M059J (cell line): Measurements from ENCODE around the gene TSC22D3. TPM values are rescaled to one million over a fixed set of nuclear protein-coding genes. Genes with fewer than 3 reads are reported as not detected.

ENCODE experiments used
- DNase-seq: peaks from one replicate; pipeline ENCODE4 v3.0.0-alpha.2; 2012; ENCODE audit warnings: low read depth
- total RNA-seq: library from RNA; depleted of rRNA; stranded (reverse); fragments of >200 nt; shearing (Covaris generic); gene quantifications from 2 replicates; pipeline ENCODE4 v1.2.3, GENCODE V29; 2014

Gene TSC22D3
- total RNA-seq, 1 experiment from 2014 or later = 44.6 TPM

DNA sequence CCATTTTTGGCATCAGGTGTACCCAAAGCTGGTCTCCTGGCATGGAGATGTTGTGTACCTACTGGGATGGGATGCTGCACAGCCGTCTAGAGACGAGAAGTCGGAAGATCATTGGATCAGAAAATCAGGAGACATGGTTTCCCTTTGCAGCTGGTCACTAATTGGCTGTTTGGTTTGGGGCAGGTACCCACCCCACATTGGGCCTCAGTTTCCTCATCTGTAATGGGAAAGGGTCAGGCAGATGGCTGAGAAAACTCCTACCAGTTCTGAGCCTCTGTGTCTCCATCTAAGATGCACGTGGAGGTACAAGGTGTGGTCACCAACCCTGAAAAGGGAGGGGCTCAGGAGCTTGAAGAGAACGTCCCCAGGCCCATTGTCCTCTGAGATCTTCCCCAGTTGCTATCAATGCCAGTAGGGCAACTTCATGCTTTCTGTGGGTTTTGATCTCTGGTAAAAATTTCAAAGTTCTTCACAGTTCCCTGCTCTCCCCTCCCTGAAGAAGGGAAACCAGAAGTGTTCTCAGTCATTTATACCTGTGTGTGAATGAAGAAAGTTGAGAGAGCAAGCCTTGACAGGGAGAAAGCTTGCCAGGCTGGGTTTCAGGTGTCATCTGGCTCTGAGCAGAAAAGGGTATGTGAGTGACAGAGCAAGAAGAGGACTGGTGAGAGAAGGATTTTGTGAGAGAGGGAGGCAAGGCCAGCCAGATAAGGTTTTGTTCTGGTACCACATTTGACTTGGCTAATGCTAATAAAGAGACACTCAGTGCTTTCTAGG lies 15.1 kb downstream of the TSC22D3 start:
- no peak for DNase-seq

DNA sequence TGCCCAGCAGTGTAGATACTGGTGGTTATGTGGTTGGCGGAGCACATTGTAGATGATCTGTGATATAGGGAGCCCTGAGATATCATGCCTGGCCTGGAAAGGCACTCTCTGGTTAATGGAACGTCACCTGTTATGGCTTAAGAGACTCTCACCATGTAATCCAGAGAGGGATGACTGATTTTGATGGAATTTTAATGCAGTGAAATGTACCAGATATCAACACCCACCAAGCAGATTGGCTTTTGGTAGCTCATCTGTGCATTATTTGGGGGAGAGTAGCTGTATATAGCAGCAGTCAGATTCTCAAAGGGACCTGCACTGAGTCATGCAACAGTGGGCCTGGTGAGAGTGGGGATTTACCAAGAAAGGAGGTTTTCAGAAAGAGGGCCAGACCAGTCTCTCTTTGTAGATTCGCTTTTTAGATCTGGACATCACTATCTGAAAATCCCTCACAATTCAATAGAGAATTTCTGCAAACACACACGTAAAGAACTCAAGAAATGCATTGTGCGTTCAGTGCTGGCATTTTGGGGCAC lies 17.3 kb downstream of the TSC22D3 start:
- no peak for DNase-seq

DNA sequence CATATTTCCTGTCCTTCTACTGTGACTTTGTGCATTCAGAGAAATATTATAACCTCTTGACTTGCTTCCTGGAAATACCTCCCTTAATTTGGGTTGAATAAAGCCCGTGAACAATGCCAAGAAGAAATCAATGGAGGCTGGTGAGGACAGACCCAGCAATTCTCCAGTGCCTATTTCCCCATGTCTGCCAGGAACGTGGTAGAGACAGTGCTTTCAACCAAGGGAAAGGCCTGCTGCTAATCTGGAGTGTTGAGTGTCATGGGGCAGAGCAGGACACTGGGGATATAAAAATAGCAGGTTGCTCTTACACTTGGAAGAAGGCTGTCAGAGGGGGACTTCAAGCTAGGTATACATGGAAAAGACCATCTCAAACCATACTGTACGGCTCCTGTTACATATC lies 19.9 kb downstream of the TSC22D3 start:
- no peak for DNase-seq

DNA sequence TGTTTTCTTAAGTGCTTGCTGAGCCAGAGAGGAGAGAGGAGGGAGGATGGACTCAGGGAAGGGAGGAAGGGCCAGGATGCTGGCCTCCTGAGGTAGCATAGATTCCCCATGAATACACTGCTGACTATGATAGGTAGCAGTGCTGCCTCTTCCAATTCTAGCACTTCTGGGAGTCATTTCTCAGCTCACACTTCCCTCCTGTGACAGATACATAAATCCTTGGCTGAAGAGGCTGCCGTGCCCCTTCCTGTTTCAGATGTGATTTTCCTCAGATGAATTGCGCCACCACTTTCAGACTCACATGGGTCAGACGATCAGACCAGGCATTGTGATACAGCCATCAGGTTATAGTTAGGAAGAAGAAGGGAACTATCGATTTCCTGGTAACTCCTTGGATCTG lies 22.4 kb downstream of the TSC22D3 start:
- DNase-seq = no peak

DNA sequence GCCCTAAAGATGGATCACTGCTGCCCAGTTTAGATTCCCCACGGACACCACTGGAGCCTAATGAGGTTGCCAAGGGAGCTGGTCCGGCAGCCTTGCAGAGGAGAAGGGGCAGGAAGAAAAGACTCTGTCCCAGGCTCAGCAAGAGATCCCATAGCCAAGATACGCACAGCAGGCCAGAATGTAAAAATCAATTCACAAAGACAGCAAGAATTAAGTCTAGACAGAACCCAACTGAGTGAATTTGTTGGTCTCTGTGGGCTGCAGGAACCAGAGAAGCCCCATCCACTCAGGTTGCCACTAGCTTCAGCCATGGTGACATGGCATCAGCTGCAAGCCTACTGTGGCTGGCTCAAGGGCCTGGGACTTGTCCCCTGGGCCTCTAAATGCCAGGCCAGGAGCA lies 22.9 kb downstream of the TSC22D3 start:
- DNase-seq = no peak

DNA sequence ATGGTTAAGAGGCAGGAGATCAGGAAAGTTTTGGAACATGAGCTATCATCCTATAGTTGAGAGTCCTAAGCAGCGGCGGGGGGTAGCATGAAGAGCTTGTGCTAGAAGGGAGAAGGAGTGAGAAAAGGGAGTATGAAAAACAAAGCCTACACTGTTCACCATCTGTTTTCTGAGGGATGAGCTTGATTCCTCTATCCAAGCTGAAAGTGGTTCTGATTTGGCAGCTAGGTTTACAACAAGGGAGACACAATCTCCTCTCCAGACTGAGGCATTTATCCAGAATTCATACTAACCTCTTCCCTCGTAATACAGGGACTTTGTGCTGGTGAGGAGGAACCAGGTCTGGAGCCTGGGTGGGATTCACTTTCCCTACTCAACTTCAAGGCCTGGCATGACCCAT lies 23.5 kb downstream of the TSC22D3 start:
- DNase-seq = no peak

DNA sequence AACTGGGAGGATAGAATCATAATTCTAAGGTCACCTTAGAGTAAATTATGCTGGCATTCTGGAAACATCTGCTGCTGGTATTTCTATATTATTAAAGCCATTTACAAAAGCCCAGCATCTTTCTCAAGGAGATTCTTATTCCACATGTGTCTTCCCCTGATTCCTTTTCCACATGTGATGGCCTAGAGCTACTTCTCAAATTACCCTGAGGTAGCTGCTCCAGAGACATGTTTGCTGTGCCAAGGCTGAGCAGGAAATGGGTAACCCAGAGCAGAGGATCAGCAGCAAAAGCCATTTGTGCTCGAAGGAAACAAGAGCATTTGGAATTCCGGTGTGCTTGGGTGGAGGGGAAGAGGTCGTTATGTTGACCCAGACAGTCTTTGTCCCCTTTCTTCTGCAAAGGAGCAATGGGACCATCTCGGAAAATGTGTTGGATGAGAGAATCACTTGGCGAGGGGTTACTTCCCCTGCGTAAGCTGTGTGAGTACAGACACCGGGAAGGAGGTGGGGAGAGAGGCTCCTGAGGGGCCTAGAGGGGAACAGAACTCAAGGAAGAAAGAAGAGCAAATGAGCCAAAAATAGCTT lies 24.6 kb downstream of the TSC22D3 start:
- DNase-seq = no peak

DNA sequence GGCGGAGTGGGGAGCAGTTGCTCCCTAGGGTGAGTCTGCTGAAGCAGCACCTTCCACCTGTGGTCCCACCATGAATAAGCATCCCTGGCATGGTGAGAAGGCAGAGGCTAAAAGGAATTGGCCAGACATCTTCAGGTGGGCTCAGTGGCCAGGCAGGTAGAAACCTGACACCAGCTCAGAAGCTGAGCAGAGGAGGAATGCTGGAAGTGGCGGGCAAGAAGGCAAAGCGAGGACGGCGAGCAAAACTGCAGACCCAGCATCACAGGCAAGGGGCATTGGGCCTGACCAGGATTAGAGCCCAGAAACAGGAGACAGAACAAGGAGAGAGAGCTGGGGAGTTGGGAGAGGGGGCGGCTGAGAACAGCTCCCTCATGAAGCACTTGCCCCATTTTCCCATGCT lies 25.3 kb downstream of the TSC22D3 start:
- DNase-seq = no peak

DNA sequence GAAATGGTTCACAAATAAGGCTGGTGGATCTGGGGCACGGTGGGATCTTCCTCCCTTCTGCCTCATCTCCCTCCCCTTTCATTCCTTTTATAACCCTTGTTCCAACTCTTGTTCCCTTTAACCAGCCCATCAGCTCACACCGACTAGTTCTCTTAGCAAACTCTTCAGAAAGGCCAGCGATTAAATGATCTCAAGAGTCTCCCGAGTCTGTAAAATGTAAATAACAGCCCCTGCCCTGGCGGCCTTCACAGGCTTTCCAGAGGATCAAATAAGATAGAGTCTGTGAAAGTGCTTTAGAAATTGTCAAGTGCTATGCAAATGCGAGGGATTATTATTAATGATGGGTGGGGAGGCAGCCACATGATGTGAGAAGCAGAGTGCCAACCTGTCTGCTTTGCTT lies 27.1 kb downstream of the TSC22D3 start:
- no peak for DNase-seq

DNA sequence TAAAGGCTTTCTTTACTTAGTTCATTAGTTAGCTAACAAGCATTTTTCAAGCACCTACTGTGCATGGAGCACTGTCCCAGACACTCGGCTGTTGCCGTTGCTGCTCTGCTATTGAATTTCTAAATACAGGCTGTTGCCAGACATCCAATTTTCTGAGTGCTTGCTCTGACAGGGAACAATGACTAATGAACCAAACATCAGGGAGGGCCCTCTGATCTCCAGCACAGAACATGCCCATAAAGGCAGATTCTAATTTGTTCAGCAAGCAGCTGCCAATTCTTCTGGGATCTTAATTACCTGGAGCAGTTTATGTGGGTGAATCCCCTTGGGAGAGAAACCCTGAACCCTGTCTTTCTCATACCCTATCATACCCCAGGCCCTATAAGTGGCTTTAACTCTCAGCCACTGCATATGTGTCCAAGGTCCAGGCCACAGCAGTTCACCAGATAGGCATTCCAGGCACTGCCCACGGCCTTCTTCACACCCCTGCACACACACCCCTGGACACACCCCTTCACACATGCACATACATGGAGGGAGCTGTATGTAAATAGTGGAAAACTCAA lies 27.9 kb downstream of the TSC22D3 start:
- peak; percentile 69 for DNase-seq

DNA sequence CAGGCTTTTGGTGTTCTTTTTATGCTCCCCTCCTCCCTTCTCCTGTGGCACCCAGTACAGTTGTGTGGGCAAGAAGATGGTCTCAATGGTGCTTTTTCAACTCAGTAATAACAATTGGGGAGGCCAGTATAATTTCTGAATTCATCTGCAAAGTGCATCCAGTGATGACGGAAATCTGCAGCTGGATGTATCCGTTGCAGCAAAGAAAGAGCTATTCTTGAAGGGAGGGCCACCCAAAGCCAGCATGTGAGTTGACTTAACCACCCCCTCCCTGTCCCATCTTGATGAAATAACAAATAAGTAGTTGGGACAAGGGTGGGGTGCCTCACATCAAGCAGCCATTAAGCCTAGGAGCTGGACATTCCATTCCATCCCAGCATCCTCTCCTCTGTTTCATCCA lies 30.7 kb downstream of the TSC22D3 start:
- no peak for DNase-seq

DNA sequence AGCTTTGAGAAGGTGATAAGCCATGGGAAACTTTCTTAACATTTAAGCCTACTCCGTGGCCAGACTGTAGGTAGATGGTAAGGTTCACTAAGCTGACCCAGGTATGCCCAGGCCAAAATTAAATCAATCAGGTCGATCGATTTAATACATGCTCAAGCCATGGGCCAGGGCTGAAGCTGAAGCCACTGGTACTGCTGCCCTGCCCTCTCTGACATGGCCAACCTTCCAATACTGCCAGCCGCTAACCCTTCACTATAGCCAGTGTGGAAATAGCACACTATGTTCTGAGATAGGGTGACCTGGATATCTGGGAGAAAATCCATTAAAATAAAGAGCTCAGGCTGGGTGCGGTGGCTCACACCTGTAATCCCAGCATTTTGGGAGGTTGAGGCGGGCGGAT lies 31.6 kb downstream of the TSC22D3 start:
- DNase-seq = no peak

DNA sequence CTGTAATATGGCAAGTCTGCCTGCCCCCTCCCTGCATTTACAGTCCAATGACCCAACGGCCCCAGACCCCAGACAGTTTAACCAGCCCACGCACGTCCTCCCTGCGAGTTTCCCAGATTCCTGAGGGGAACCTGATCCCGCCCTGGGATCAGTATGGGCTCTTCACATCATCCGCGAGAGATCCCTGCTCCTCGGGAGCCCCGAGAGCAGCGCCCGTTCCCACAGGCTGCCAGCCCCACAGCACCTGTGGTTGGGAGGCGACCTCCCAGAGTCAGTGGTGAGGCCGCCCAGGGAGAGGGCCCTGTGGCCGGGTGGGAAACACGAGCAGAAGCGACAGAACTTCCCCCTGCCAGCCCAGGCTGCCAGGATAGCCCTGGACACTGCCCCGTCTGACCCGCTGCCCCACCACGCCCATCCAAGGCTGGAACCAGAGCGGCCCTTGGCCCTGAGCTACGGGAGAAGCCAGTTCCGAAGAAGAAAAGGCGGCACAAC lies 32.8 kb downstream of the TSC22D3 start:
- DNase-seq = no peak

DNA sequence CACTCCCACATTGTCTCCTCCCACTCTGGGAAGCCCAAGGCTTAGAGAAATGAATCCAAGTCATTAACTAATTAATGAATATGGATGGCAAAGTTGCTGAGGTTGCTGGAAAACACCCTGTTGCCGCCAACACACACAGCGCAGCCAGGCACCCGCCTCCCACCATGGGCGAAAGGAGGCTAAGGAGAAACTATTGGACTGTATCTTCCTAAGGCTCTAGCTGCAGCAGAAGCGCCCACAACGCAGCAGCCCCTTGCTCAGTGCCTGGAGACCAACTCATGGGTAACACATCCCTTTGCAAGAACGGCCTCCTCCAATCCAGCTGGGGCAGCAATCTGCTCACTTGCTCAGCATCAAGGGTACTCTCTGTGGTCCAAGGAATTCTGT lies 34.2 kb downstream of the TSC22D3 start:
- DNase-seq = no peak

DNA sequence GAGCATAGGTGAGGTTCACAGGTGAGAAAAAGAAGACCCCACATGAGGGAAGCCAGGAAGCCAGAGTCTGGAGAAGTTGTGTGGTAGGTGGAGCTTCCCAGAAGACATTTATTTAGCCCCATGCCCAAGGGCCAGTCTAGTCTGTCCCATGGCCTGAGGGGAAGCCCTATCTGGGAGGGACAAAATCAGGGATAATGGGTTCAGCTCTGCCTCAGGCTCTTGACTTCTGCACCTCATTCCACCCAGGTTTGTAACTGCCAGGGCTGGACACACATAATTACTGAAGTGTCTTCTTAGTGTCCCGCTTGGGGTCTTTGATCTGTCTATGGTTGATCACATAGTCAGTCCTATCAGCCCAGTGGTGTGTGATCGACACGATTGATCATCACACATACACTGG lies 36.0 kb downstream of the TSC22D3 start:
- DNase-seq = no peak

DNA sequence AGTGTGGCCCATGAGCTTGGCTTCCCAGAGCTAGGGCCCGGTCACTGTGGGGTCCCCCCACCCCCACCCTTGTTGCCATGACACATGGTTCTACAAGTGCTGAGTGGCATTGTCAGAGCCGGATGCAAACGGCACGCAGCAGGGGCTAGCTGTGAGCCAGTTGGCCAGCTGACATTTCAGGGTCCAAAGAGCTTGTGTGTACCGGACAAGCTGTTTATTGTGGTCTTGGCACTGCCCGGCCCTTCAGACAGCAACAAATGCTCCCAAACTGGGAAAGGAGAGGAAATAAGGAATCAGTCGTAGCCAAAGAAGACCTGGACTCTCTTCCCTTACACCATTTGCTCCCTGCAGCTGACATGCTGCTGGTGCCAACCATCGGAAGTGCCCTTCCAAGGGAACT lies 36.8 kb downstream of the TSC22D3 start:
- DNase-seq = no peak

DNA sequence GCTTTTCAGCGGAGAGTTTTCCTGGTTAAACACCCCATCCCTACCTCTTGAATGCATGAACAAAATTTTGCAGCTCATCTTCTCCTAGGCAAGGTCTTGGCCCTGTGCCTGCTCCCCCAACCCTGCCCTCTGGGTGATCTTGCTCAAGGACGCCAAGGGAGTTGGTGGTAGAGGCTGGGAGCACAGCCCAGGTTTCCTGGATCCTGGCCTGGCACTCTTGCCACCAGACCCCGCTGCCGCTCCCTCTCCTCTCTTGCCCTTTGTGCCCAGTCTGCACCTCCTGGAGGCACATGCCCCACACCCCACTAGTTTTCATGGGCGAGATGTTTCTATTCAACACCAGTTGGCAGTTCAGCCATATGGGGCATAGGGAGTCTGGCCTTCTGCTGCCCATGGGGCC lies 37.3 kb downstream of the TSC22D3 start:
- DNase-seq = no peak

DNA sequence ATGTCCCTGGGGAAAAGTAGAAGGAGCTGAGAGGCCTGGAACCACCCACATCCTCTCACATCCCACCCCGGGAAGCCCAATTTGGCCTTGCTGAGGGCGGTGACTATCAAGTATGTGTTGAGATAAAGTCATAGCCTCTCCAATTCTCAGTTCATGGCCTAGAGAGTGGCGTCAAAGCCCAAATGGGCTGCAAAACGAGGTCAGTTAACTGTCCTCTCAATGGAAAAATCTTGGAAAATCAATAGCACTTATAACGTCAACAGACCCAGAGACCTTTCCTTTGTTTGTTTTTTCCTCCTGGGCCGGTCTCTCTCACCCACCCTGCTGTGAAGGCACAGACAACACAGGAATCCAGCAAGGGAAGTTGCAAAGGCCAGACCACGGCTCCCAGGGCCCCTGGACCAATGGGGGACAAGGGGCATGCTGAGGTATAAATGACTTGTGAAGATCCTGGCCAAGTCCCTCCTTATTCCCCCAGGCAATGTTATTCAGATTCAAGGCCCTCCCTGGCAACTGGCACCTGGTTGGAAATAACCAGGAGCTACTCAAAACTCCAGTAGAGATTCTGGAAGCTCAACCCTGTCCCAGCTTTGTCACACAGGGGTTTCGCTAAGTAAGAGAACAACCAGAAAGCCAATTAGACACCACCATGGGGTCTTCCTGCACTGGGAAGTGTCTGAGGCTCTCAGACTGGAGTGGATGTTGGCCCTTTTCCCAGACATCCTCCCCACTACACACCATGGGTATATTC lies 38.6 kb downstream of the TSC22D3 start:
- peak; percentile 73 for DNase-seq

DNA sequence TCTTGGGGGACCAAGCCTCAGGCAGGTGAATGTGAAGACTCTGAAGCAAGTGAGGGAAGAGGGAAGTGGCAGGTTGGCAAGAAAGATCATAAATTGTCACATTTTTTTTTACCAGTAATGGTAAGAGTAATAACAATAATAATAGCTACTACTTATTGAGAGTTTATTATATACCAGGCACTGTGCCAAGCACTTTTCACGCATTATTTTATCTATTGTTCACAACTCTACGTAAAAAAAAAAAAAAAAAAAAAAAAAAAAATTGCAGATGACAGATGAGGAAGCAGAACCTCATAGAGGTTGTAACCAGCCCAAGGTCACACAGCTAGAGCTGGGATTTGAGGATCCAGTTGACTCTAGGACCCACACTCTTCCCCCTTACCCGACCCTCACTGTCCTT lies 40.9 kb downstream of the TSC22D3 start:
- no peak for DNase-seq

DNA sequence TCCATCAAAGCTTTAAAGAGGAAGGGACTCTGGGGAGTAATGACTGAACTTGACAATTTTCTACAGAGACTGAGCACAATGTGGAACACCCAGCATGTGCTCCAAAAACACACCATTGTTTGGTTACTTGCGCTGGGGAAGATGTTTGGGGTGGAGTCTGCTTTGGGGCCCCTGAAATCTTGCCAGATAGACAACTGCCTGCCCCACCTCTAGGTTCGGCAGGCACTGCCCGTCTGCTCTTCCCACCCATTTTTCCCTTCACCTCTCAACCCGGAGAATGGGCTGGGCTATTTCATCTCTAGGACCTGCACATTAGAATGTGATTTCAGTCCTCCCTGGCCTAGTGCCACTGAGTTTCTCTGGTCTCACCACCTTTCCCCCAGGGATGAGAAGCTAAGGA lies 41.9 kb downstream of the TSC22D3 start:
- DNase-seq = no peak

DNA sequence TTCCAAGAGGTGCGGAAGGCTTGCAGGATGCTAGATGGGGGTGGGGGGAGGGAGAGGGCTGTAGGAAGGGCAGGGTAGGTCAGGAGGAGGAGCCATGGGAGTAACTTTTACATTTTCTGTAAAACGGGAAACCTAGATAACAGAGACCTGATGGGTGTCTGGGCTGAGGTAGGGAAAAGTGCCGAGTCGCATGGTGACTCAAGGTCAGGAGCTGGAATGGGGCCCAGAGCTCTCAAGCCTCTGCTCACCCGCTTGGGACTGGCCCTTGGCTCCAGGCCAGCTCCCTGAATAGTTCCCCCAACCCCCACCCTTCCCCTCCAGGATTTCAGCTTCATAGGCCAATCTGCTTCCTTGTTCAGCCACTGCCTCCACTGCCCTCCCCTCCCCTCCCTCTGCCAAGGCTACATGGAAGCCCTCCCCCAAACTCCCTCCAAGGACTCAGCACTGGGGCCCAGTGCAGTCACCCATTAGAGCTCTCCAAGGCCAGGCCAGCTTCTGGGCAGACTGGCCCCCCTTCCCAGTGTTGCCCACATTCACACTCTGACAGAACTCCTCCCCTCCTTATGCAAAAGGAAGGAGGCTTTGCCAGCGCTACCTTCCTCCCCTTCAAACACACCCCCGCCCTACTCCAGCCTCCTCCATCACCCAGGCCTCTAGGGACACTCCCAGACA lies 43.6 kb downstream of the TSC22D3 start:
- DNase-seq = peak; percentile 94
